ENCODE measurements around the gene NTN1.

DNA sequence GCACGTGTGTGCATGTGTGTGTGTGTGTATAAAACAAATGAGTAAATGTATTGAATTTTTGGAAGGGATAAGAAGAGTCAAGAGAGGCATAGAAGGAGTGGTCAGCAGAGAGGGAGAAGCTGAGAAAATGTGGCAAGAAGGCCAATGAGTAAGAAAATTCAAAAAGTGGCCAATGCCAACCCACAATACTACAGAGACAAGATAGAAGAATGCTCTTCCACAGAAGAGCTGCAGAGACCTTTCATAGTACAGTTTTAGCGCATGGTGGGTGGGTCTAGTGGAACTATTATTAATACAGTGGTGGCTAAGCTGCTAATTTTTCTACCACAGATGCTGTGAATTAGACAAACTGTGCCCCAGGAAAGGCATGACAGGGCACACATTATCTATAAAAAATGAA lies 233.5 kb downstream of the NTN1 start:
- no peak for TF ChIP-seq CEBPB (IDR thresholded peaks at IDR 0.05; ENCODE audit: borderline replicate concordance, low read depth, low read length)
- TF ChIP-seq, protein P1, sequence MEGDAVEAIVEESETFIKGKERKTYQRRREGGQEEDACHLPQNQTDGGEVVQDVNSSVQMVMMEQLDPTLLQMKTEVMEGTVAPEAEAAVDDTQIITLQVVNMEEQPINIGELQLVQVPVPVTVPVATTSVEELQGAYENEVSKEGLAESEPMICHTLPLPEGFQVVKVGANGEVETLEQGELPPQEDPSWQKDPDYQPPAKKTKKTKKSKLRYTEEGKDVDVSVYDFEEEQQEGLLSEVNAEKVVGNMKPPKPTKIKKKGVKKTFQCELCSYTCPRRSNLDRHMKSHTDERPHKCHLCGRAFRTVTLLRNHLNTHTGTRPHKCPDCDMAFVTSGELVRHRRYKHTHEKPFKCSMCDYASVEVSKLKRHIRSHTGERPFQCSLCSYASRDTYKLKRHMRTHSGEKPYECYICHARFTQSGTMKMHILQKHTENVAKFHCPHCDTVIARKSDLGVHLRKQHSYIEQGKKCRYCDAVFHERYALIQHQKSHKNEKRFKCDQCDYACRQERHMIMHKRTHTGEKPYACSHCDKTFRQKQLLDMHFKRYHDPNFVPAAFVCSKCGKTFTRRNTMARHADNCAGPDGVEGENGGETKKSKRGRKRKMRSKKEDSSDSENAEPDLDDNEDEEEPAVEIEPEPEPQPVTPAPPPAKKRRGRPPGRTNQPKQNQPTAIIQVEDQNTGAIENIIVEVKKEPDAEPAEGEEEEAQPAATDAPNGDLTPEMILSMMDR (CRISPR knock-in tag; IDR thresholded peaks at IDR 0.05): no peak
- TF ChIP-seq, protein P2, sequence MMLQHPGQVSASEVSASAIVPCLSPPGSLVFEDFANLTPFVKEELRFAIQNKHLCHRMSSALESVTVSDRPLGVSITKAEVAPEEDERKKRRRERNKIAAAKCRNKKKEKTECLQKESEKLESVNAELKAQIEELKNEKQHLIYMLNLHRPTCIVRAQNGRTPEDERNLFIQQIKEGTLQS (CRISPR knock-in tag; IDR thresholded peaks at IDR 0.05): no peak
- no peak for TF ChIP-seq CREB1 (IDR thresholded peaks at IDR 0.05)
- TF ChIP-seq CREB1 (CRISPR knock-in tag; IDR thresholded peaks at IDR 0.05): no peak
- TF ChIP-seq TCF7L2 (IDR thresholded peaks at IDR 0.05; ENCODE audit: low read depth, low read length): no peak
- no peak for TF ChIP-seq SCMH1 (CRISPR knock-in tag; IDR thresholded peaks at IDR 0.05; ENCODE audit: borderline replicate concordance)
- TF ChIP-seq MTF1 (CRISPR knock-in tag; IDR thresholded peaks at IDR 0.05): no peak
- TF ChIP-seq ATM (IDR thresholded peaks at IDR 0.05; ENCODE audit: borderline replicate concordance): no peak
- TF ChIP-seq NFYB (CRISPR knock-in tag; IDR thresholded peaks at IDR 0.05): no peak
- no peak for TF ChIP-seq SRF (IDR thresholded peaks at IDR 0.05; ENCODE audit: low read depth, low read length)

All from HepG2 (cell line).